NCI-H82 treated with DMSO at 0.1 percent for 48 hours (cell line): ENCODE measurements around the gene IRS1.
A peak's percentile ranks its signal among the peaks of the same experiment; 100 is the strongest.

Experiments used
- DNase-seq: peaks from one replicate; lab custom pipeline; 2025; ENCODE audit not compliant: unreplicated experiment; lab: John Stamatoyannopoulos, UW

The IRS1 gene

DNA sequence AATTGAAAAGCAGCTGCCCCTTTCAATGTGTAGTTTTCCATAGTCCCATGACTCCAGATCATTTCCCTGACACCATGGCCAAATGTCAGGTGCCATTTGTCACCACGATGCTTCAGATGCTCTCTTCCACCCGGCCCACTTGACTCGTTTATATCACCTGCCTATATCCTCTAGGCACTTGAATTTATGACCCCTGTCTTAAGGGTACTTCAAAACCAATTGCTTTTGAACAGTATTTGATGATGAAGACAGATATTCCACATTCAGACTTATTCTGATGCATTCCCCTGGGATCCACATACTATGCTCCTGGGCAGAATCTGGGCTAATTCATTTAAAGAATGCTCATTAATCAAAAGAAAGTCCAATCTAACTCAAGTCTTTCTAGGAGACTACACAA, 19.3 kb upstream of the IRS1 start:
- no peak for DNase-seq

DNA sequence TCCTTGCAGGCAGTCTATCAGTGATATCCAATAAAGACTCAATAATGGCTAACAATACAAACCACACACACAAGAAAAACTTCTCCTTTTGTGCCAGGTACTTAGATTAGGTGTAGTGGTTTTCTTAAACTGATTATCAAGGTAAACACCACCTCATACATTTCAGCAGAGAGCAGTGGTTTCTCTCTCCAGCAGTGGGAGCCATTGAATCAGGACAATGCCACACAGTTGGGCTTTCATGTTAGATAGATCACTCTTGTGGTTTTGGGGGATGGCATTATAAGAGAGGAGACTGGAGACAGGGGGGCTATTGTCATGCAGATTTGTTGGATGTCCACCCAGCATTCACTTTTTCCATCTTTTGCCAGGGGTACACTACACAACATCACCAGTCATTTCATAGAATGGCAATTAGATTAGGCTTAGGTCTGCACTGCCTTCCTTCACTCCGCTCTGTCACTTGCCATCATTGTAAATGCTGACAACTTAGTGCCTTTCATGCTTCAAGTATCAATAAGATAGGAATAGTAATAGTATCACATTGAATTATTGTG, 13.6 kb upstream of the IRS1 start:
- peak; percentile 67 for DNase-seq

DNA sequence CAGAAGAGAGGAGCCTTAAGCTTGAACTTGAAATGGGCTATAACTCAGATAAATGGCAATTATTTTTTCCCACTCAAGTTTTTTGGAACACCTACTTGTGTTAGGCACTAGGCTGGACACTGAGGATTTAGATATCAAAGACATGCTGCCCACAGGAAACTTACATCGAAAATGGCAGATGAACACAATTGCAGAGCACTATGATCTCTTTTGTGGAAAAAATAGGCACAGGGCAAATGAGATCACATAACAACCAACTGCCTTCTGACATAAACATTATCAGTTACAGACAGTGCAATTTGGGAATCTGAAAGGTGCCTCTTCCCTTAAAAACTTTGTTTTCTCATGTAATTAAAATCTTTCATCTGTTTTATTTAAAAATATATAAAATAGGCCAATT, 3.8 kb upstream of the IRS1 start:
- DNase-seq, result no peak

DNA sequence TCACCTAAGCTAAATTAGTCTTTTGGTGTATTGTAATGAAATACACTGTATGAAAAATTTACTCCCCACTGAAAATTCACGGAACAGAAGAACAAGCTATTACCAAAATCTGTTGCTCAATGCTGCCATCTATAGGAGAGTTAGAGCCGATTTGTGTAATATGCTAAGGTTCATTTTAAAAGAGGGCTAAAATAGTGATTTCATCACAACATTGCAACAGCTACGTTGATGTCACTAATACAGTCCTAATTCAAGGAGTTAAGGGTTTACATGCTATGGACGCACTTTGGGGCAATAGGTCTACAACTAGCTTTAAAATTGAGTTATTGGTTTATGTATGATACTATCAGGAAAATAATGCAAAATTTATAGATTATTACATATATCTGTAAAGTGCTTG, 3.0 kb upstream of the IRS1 start:
- peak; percentile 49 for DNase-seq

DNA sequence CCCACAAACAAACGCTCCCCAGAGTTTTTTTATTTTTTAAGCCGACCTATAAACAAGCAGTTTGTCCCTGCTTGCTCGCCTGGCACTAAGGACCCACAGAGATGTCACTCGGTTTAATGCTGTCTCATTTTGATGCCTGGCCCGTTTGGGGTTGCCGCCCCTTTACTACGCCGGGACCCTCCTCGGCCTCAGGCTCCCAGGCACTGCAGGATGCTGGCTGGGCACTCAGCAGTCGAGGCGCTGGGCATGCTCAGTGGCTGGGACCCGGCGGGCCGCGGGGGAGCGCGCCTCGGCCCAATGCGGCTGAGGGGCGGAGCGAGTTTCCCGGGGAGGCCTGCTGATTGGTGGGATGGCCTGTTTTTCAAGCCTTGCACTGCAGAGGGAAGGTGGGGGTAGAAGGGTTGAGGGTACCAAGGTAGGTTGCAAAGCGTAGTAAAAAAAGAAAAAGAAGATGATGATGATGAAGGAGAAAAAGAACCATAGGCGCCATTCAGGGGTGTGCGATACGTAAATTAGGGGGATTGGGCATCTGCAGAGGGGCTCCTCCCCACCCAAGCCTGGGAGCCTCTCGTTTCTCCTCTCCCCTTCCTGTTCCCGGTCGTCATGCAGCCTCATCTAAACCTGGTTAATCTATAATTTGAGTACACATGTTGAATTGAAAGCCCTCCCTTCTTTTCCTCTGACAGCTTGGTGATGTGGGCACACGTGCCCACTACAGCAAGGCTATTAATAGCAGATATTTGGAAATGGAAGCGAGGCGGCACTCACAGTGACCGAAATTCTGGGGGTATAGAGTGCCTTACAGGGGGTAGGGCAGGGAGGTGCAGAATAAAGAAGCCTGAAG, 1.5 kb upstream of the IRS1 start:
- DNase-seq, result no peak

DNA sequence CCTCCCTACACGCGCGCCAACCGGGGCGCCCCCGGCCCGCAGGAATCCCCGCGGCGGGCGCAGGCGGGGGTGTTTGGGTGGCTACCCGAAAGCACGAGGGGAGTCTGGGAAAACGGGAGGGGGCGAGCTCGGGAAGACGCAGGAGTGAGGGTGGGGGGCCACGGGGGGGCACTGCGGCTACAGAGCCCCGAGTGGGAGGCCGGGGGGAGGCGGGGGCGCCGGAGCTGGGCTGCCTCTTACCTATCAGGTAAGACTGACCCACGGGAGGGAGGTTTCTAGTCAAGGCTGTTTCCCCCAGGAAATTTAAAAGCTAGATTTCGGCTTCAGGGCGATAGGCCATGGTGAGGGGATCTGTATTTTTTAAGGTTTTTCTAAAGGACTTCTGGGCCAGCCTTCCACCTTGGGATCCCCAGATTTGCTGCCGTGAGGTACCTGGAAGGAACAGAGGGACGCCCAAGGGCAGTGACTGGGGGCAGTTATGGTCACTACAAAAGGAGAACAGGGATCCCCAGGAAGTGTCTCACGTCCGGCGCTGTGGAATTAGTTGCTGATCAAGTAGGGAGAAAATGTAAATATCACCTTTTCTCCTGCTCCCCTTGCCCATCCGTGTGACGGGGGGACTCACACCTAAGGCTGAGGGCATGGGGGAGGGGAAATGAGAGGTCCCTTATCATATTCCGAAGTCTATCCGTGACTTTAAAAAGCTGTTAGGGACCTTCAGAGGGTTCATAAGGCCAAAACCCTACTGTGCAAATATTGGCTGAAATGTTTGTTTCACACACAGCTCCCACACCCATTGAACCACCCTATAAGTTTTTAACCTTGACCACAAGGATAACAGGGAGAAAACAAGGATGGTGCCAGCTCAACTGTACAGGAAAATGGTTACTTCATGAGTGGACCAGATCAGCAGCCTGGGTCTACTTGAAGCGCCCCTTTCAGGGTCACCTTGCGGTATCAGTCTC, 638 bp upstream of the IRS1 start:
- DNase-seq, result no peak

DNA sequence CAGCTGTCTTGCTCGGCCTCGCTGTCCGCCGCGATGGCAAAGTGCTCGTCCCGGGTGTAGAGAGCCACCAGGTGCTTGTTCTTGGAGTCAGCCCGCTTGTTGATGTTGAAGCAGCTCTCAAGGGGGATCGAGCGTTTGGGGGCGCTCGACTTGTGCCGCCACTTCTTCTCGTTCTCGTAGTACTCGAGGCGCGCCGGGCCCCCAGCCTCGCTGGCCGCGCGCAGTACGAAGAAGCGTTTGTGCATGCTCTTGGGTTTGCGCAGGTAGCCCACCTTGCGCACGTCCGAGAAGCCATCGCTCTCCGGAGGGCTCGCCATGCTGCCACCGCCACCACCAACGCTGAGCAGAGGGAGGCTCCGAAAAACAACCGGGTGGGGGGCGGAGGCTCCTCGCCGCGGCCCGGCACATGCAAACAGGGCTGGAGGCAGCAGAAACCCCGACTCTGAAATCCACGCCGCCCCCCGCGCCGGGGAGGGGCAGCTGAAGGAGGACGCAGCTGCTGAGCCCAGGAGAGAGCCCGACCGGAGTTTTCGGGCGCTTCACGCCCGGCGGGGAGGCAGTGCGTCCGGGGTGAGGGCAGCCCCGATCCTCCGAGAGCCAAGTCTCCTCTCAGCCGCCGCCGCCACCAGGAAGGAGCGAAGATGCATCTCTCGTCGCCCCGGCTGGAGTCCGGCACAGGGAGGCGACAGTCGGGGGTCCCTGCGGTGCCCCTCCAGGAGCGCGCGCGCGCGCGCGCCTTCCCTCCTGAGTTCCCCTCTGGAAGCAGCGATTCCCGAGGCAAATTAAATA, 1.0 kb downstream of the IRS1 start:
- DNase-seq, result no peak

DNA sequence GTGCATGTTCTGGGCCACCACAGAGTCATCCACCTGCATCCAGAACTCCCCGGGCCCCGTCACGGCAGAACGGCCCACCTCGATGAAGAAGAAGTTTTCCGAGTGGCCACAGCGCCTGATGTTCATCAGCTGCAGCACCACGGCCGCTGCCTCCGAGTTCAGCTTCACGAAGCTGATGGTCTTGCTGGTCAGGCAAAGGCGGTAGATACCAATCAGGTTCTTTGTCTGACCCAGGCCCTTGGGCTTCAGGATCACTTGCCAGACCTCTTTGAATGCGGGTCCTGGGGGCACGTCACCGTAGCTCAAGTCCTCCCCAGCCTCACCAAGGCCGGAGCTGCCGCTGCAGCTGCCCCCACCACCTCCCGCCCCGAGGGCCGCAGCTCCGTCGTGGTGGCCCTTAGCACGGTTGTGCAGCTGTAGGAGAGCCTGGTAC, 1.6 kb downstream of the IRS1 start:
- no peak for DNase-seq

DNA sequence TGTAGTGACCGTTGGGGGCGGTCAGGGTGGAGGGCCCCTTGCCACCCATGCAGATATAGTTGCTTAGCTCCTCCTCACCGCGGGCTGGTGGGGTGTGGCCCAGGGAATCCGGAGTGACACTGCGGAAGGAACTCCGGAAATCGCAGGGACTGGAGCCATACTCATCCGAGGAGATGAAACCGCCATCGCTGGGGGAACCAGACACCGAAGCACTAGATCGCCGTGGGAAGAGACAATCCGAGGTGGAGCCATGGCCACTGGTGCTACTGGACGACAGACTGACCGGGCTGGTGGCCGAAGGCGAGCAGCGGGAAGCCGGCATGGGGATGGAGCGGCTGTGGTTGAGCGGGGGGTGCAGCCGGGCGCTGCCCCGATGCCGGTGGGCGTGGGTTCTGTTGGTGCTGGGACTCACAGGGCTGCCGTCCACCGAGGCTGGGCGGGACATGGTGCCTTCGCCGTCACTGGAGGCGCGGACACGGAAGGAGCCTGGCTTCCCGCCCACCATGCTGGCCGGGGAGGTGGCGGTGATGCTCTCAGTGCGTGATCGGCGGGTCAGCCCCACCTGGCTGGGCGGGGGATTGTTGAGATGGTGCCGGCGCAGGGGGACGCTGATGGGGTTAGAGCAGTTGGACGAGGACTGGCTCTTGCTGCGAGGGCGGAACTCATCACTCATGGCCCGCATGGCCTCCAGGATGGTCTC, 2.2 kb downstream of the IRS1 start:
- no peak for DNase-seq

DNA sequence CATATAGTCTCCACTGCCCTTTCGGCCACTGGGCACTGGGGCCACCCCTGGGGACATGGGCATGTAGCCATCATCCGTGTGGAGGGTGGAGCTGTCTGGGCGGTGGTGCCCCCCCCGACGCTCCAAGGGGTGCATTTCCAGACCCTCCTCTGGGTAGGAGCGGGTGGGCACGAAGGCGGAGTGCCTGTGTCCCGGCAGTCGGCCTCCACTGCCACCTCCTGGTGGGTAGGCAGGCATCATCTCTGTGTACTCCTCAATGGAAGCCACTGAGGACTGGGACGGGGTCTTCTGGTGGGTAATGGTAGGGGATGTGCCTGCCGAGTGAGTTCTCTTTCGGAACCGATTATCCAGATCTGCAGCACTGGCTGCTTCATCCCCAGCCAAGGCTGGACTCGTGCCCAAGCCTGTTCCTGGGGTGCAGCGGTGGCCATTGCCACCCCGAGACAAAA, 2.8 kb downstream of the IRS1 start:
- no peak for DNase-seq

DNA sequence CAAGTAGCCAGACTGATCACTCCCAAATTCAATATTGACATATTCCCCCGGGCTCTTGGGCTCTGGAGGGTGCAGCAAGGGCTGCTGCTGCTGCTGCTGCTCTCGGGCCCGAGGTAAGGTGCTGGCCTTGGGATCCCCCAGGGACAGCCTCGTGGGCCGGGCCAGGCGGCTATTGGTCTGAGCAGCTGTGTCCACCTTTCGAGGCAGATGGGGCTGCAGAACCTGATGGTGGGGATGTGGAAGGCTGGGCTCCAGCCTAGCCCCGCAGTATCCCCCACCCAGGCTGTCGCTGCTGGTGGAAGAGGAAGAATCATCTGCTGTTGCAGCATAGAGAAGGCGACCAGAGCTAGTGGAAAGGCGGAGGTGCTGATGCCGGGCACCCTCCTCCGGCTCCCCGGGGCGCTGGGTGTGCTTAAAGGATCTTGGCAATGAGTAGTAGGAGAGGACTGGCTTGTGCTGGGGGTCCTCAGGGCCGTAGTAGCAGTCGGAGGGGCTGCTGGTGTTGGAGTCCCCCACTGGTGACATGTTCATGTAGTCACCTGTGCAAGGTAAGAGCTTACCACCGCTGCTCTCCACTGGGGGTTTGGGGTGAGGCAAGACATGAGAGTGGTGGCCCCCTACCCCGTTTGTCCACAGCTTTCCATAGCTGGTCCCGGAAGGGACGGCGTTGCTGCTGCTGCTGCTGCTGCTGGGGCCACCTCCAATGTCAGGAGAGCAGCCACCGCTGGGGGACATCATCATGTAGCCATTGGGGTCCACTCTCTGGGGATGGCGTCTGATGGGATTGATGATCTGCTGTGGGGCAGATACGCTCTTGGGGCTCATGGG, 3.4 kb downstream of the IRS1 start:
- no peak for DNase-seq

DNA sequence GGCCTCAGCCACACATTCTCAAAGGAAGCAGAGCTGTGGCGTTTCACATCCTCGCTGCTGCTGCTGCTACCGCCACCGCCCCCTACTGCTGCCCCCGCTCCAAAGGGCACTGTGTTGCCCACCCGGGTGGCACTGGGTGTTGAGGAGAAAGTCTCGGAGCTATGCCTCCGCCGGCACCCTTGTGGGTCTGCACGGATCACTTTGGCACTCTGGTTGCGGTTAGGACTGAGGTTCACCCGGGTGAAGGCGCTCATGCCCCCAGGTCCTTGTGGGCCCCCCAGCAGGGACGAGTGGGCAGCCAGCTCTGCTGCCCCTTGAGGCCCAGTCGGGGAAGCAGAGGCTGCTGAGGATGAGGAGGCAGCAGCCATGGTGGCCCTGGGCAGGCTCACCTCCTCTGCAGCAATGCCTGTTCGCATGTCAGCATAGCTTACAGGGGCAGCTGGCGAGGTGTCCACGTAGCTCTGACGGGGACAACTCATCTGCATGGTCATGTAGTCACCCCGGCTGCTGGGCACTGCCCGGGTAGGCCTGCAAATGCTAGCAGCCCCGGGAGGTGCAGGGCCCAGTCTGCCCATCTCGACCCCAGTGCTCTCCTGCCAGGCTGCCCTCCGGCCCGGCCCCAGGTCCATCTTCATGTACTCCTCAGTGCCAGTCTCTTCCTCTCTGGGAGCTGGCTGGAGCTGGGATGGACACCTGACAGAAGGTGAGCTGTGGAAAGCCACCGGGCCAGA, 4.2 kb downstream of the IRS1 start:
- no peak for DNase-seq

DNA sequence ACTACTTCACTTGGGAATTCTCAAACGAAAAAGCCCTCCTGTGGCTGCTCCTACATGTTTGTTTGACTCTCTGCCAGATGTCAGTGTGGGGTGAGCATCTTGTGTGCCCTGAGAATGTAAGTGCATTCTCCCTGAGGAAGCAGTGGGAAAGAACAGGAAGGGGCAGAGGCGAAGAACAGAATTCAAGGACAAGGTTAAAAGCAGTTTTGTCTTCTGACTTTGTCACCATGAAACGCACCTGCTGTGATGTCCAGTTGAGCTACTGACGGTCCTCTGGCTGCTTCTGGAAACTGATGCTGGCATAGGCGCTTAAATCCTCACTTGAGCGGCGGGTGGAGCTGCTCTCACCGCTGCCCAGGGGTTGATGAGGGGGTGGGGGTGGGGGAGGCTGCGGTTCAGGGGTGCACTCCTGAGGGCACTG, 4.9 kb downstream of the IRS1 start:
- DNase-seq, result peak; percentile 44

DNA sequence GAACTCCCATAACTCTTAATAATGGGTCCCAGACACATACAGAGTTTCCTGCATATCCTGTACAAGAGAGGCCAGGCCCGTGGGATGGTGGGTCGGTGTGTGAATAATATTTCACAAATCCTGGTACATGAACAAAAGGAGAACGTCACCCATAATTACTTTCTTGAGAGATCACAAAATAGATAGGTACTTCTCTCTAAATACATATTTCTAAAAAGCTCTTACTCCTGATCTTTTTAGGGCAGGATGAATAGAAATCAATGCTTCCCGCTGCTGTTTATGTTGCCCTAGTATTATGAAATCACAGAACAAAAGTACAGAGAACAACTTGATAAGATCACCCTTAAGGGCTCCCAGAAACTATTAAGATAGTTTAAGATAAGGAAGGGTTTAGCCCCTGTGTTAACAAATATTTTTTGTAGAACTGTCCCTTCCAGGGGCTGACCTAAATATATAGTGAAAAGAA, 5.4 kb downstream of the IRS1 start:
- DNase-seq, result no peak

DNA sequence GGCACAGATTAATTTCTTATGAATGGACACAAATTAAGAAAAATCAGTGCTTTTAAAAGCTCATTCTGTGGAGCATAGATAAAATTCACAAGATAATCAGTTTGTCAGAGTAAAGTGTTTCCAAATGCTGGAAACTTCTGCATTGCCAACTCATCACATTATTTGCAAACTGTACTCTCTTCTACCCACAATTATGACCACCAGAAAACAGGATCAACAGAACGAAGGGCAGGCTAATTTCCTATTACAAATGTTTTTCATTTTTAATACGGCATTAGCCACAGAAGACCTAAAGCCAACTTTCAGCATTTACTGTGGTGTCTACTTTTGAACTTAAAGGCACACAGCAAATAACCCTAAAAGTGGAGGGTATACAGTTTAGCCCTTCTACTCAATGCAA, 6.0 kb downstream of the IRS1 start:
- DNase-seq, result no peak

DNA sequence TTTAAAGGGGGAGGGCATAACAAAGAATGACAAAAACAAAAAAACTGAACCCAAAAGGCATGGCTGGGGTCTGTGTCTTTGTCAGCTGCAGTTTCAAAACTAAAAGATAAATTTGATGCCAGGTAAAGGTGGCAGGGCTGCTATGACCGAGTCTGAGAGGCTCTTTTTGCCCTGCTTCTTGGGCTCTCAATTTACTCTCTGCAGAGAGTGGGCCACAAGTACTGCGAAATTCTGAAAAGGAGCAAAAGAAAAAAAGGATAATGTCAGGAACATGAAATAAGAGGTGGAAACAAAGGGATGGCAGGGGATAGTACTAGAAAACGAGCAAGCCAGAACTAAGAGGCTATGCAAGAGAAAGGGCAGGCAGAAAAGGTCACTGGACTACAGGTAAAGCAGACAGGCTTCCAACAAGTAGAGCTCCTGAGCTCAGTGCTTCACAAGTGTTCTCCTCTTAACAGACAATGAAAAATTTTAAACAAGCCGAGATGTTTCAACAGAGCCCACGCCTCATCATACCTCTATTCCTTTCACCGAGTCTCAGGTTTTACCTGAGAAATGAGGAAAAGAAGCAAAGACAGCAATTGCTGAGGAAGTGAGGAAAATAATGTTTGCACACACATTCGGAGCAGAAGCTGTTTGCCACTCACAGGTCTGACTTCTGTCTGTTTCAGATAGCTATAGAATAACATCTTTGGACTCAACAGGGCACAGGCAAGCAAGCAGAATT, 7.3 kb downstream of the IRS1 start:
- peak; percentile 43 for DNase-seq

DNA sequence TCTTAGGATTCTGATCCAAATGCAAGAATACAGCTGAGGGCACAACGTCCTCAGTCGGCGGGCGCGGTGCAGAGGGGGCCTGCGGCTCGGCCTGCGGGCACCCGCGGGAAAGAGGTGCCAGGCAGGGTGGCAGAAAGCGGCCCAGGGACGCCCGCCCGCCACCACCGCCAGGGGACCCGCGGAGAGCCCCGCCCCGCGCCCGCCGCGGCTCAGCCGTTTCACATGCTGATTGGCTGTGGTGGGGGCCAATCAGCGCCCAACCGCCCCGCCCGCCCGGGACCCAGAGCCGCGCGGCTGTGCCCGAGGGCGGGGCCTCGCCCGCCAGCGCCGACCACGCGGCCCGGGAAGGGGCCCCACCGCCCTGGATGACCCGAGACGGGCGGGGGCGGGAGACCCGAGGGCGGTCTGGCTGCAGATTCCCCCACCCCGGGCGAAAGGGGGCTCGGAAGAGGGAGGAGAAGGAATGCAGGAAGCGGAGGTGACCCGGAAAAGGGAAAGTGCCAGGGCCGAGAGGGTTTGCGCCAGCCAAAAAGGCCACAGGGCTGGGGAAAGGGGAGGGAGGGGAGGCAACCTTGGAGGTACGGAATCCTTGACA, 8.0 kb downstream of the IRS1 start:
- peak; percentile 60 for DNase-seq
